Smooth muscle cell of trachea (primary cell): ENCODE results near the gene ABCG5. TPM values are rescaled to one million over a fixed set of nuclear protein-coding genes. Genes with fewer than 3 reads are reported as not detected.

ENCODE experiments used
- total RNA-seq: library from RNA; depleted of rRNA; stranded (reverse); fragments of >200 nt; gene quantifications from 2 replicates; pipeline ENCODE4 v1.2.1, GENCODE V29; 2014

The ABCG5 gene
- total RNA-seq: not detected in 2 replicates

GRCh38 chr2:43838560-43839267 is at the start of gene ABCG5, which contains the start of gene ABCG8:
Gene ABCG5, minus strand, starts transcription at chr2:43838839. Its CDS starts 160 bp downstream, at chr2:43838679.
Gene ABCG8, plus strand, starts transcription at chr2:43838971. Its CDS starts 83 bp downstream, at chr2:43839054.

DNA sequence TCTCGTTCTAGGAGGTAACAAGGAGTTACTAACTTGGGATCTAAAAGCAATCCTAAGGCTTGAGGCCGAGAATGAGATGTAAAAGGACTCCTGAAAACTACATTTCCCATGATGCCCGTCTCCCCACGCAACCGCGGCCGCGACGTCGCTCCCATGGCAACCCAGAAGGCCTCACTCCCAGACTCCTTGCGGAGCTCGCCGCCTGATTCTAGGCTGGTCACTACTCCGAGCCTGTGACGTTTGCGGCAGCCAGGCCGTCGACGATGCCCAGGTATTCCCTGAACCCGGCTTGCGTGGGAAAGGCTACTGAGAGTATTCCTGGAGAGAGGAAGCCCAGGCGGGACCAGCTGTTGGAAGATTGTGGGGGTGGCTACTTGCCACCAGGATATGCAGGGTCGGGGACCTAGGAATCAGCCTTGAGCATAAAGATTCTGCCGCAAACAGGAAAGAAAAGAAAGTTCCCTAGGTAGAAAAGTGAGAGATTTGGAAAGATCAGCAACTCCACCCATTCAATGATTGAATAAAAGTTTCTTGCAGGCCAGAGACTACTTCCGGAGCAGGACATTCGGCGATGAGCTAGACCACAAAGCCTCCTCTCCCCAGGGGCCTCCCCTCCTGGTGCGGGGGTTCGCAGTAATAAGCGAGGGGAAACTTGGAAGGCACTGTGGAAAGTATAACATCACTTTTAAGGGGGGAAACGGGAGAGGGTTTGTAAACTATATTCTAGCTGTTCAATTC is 64.6 kb downstream of the ABCG5 start, which contains the start of gene DYNC2LI1:
TSS of gene DYNC2LI1 (plus strand) at position 164 of the 738 bp plus-strand sequence. CDS start at position 264, 100 bp downstream.

Other genes starting within 250 kb of the ABCG5 start
- gene THADA, start 242.8 kb downstream of the ABCG5 start, total RNA-seq: 34.9 and 35.3 TPM in 2 replicates
- gene PLEKHH2, start 201.6 kb downstream of the ABCG5 start, total RNA-seq: 2.5 and 5.7 TPM in 2 replicates
- 0.50 and 1.0 TPM in 2 replicates for gene C1GALT1C1L, start 162.4 kb downstream of the ABCG5 start, total RNA-seq
- gene DYNC2LI1, start 64.8 kb downstream of the ABCG5 start, total RNA-seq: 19.2 and 25.2 TPM in 2 replicates
- gene ABCG8, start 132 bp upstream of the ABCG5 start, total RNA-seq: not detected in 2 replicates
- 55.2 and 74.2 TPM in 2 replicates for gene LRPPRC, start 157.2 kb upstream of the ABCG5 start, total RNA-seq